Activated naive CD8-positive, alpha-beta T cell treated with anti-CD3 and anti-CD28 coated beads, Interleukin-2, amount 50 U/mL, for 16 hours (primary cell): ENCODE results near the gene CFAP97D2.

Source experiments
- DNase-seq: peaks from one replicate; pipeline ENCODE4 v3.0.0-alpha.2; 2020; ENCODE audit warnings: low read depth, low spot score

CFAP97D2 gene

GRCh38 chr13:114269281-114269770 is 90.3 kb downstream of the CFAP97D2 start:
- DNase-seq = no peak
